C4-2B (cell line): ENCODE measurements around the gene CD79A.

Source experiments
- H3K27ac ChIP-seq: fragments of 450-650 bp; 2 replicates; pipeline ENCODE4 v1.5.1; 2017
- CTCF ChIP-seq: fragments of 450-650 bp; conservative IDR thresholded peaks from 2 replicates; pipeline ENCODE4 v1.5.1; 2017; ENCODE audit warnings: mild to moderate bottlenecking
- ZFX ChIP-seq: fragments of 450-650 bp; IDR thresholded peaks from 2 replicates; pipeline ENCODE4 v1.6.1; 2017

Gene CD79A

DNA sequence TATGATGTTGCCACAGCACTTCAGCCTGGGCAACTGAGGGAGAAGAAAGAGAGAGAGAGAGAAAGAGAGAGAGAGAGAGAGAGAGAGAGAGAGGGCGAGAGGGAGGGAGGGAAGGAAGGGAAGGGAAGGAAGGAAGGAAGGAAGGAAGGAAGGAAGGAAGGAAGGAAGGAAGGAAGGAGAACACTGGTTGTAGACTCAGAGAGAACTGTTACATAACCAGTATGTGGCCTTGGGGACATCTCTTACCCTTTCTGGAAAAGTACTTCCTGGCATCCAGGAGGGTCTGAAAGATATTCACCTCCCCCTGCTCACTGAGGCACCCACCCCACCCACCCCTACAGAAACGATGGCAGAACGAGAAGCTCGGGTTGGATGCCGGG is 3.2 kb downstream of the CD79A start:
- no peak for TF ChIP-seq ZFX
- TF ChIP-seq CTCF = no peak
- no peak overlapping the region for H3K27ac ChIP-seq

DNA sequence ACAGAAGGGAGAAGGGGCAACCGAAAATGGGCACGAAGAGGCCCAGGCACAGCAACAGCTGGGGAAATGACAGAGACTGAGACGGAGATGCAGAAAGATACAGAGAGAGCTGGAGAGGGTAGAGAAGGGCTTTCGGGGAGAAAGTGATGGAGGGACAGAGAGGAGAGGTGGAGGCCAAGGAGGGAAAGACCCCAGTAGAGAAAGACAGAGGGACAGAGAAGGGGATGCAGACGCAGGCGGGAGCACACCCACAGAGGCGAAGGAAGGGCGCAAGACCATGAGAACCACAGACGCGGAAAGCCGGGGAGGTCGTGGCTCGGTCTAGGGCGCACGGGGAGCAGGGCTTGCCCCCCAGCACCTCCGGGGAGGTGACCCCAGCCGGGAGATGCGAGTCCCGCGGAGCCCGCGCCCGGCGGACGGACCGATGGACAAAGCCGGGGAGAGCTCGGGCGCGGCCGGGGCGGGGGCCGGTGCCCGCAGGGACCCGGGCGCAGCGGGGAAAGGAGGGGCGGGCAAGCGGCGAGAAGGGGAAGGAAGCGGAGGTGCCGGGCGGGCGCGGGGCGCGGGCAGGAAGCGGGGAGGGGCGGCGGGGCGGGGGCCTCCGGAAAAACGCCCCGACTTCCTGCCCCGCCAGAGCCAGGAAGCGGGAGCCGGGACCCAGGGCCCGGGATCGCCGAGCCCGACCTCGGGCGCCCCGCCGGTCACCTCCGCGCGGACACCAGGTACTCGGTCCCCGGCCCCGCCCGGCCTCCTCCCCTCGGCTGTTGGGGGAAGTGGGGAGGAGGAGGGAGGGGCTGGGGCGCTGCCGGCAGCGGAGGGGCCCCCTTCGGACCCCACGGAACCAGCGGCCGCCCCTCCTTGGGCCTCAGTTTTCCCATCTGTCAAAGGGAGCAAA is 5.7 kb downstream of the CD79A start, which contains the start of gene ARHGEF1:
Gene ARHGEF1 (plus strand): TSS at position 617 of the 895 bp plus-strand sequence. CDS start 4,899 bp downstream, outside the sequence.
- peak within 1 kb of the TSS; percentile 85 for H3K27ac ChIP-seq
- TF ChIP-seq ZFX (no peak), CTCF (no peak)

DNA sequence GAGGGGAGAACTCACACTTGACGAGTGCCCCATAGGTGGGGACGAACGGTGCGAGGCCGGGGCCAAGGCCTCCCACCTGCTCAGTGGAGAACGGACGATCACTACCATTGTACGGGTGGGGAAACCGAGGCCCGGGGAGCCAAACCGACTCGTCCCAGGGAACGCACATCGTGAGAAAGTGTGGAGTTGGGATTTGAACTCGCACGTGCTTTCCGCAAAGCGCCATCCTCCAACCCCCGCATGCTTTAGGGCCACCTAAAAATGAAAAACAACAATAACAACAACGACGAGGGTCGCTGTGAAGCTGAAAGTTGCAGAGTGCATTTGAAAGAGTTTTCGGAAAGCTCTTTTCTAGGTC is 6.4 kb downstream of the CD79A start:
- peak overlapping the region; percentile 85 for H3K27ac ChIP-seq
- TF ChIP-seq CTCF = no peak
- 0 out of 2 replicates have a peak, but pooled peaks have one; percentile 36 for TF ChIP-seq ZFX

- TF ChIP-seq CTCF (no peak), ZFX (no peak)
- H3K27ac ChIP-seq = peak overlapping the region; percentile 85
These were observed 7.0 kb downstream of the CD79A start for GRCh38 chr19:41883821-41884733.

GRCh38 chr19:41886761-41887710 is 10.0 kb downstream of the CD79A start:
- no peak for TF ChIP-seq CTCF
- no peak for TF ChIP-seq ZFX
- no peak overlapping the region for H3K27ac ChIP-seq

- H3K27ac ChIP-seq = no peak overlapping the region
- no peak for TF ChIP-seq ZFX
- no peak for TF ChIP-seq CTCF
These were observed 10.8 kb downstream of the CD79A start for GRCh38 chr19:41887711-41888382.
